ENCODE measurements around the gene POGLUT3.

DNA sequence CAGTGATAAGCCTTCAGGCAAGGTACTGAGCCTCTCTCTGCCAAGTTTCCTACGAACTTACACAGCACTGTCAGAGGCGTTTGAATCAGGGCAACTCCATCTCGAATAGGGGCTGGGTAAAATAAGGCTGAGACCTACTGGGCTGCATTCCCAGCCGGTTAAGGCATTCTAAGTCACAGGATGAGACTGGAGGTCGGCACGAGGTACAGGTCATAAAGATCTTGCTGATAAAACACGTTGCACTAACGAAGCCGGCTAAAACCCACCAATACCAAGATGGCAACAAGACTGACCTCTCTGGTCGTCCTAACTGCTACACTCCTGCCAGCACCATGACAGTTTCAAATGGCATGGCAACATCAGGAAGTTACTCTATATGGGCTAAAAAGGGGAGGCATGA lies 20.4 kb upstream of the POGLUT3 start:
- TF ChIP-seq CTCF (IDR thresholded peaks at IDR 0.05) (no peak), POLR2A (IDR thresholded peaks at IDR 0.05) (no peak)

All from right lobe of liver (tissue), 4 donors.